ENCODE measurements around the gene FBRS. TPM values are rescaled to one million over a fixed set of nuclear protein-coding genes. Genes with fewer than 3 reads are reported as not detected.

The FBRS gene
- total RNA-seq, 1 donor from 2014 or later: 60.9 TPM

Other genes with a start within 250 kb of the FBRS start
- gene DCTPP1, start 228.4 kb upstream of the FBRS start, total RNA-seq (ENCODE audit: unreplicated experiment): 61.1 TPM
- gene SEPHS2, start 212.6 kb upstream of the FBRS start, total RNA-seq (ENCODE audit: unreplicated experiment): 43.1 TPM
- gene ITGAL, start 185.7 kb upstream of the FBRS start, total RNA-seq (ENCODE audit: unreplicated experiment): not detected
- 31.4 TPM for gene ZNF768, start 131.9 kb upstream of the FBRS start, total RNA-seq (ENCODE audit: unreplicated experiment)
- gene ZNF747, start 123.6 kb upstream of the FBRS start, total RNA-seq (ENCODE audit: unreplicated experiment): 9.7 TPM
- gene ZNF764, start 100.1 kb upstream of the FBRS start, total RNA-seq (ENCODE audit: unreplicated experiment): 13.8 TPM
- gene ZNF688, start 86.7 kb upstream of the FBRS start, total RNA-seq (ENCODE audit: unreplicated experiment): 9.6 TPM
- 33.5 TPM for gene ZNF785, start 72.7 kb upstream of the FBRS start, total RNA-seq (ENCODE audit: unreplicated experiment)
- gene ZNF689, start 48.0 kb upstream of the FBRS start, total RNA-seq (ENCODE audit: unreplicated experiment): 12.0 TPM
- 45.3 TPM for gene PRR14, start 7.5 kb upstream of the FBRS start, total RNA-seq (ENCODE audit: unreplicated experiment)
- 62.2 TPM for gene SRCAP, start 40.7 kb downstream of the FBRS start, total RNA-seq (ENCODE audit: unreplicated experiment)
- 27.5 TPM for gene PHKG2, start 90.0 kb downstream of the FBRS start, total RNA-seq (ENCODE audit: unreplicated experiment)
- 5.2 TPM for gene CFAP119, start 103.6 kb downstream of the FBRS start, total RNA-seq (ENCODE audit: unreplicated experiment)
- gene RNF40, start 103.9 kb downstream of the FBRS start, total RNA-seq (ENCODE audit: unreplicated experiment): 108 TPM
- gene ZNF629, start 128.8 kb downstream of the FBRS start, total RNA-seq (ENCODE audit: unreplicated experiment): 29.7 TPM
- 53.9 TPM for gene BCL7C, start 235.6 kb downstream of the FBRS start, total RNA-seq (ENCODE audit: unreplicated experiment)
- gene CTF1, start 238.2 kb downstream of the FBRS start, total RNA-seq (ENCODE audit: unreplicated experiment): 3.4 TPM